ENCODE data around the gene DAO. TPM values are rescaled to one million over a fixed set of nuclear protein-coding genes. Genes with fewer than 3 reads are reported as not detected.

Gene DAO
- total RNA-seq, 2 donors from 2014 or later: not detected

- H3K4me3 ChIP-seq (ENCODE audit: low read length): no peak overlapping the region
- peaks cover 4% of the 10 kb centered on the region for H3K4me1 ChIP-seq (ENCODE audit: control insufficient read depth, insufficient read depth, low read length)
- peaks cover 8% of the 10 kb centered on the region for H3K9me3 ChIP-seq (ENCODE audit: control insufficient read depth, low read length)
- H3K27me3 ChIP-seq (ENCODE audit: control insufficient read depth, insufficient read depth, low read length, poor library complexity, severe bottlenecking): no peaks in the 10 kb centered on the region
- Mint-ChIP-seq H3K27me3 (ENCODE audit: insufficient read depth) (no peaks in the 10 kb centered on the region), H3K4me3 (no peak overlapping the region), H3K4me1 (peaks cover 16% of the 10 kb centered on the region), H3K9me3 (peaks cover 10% of the 10 kb centered on the region), H3K27ac (no peak overlapping the region), H3K36me3 (ENCODE audit: low read depth) (peaks cover 53% of the 10 kb centered on the region)
- peaks cover 48% of the 10 kb centered on the region for H3K36me3 ChIP-seq (ENCODE audit: control insufficient read depth, insufficient read depth, low read length)
- no peak for DNase-seq
- no peak overlapping the region for H3K27ac ChIP-seq (ENCODE audit: low read depth, low read length)
- H3K9ac ChIP-seq (ENCODE audit: extremely low read depth, low read length, poor library complexity, severe bottlenecking): no peak overlapping the region
- 96% methylated on average over 7 to 16 of the region's 16 CpGs for WGBS, 2 experiments (ENCODE audit: insufficient coverage in 1 of 2, insufficient read length in 1 of 2)
- TF ChIP-seq CTCF (conservative IDR thresholded peaks at IDR 0.05): no peak
Observed at GRCh38 chr12:108852674-108853309, 27.1 kb upstream of the DAO start.

DNA sequence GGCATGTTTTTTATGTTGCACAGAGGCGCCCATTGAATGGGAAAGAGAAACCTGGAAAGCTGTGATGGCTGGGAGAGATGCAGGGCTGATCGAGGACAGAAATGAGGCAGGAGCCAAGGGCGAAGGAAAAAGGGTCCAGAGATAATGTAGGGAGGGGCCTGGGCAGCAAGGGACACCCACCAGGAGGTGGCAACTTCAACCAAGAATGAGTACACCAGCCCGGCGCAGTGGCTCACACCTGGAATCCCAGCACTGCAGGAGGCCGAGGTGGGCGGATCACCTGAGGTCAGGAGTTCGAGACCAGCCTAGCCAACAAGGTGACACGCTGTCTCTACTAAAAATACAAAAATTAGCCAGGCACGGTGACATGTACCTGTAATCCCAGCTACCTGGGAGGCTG lies 26.5 kb upstream of the DAO start:
- no peak for TF ChIP-seq CTCF (conservative IDR thresholded peaks at IDR 0.05)
- peaks cover 5% of the 10 kb centered on the region for H3K27me3 Mint-ChIP-seq (ENCODE audit: insufficient read depth)
- H3K4me3 ChIP-seq (ENCODE audit: low read length): no peak overlapping the region
- peak overlapping the region; percentile 36 for H3K27ac Mint-ChIP-seq
- peaks cover 19% of the 10 kb centered on the region for H3K4me1 Mint-ChIP-seq
- H3K27me3 ChIP-seq (ENCODE audit: control insufficient read depth, insufficient read depth, low read length, poor library complexity, severe bottlenecking): no peaks in the 10 kb centered on the region
- 95% methylated on average over 10 of the region's 10 CpGs for WGBS, 2 experiments (ENCODE audit: insufficient coverage in 1 of 2, insufficient read length in 1 of 2)
- no peak for DNase-seq
- H3K4me3 Mint-ChIP-seq: no peak overlapping the region
- peaks cover 8% of the 10 kb centered on the region for H3K9me3 ChIP-seq (ENCODE audit: control insufficient read depth, low read length)
- peaks cover 47% of the 10 kb centered on the region for H3K36me3 Mint-ChIP-seq (ENCODE audit: low read depth)
- no peak overlapping the region for H3K27ac ChIP-seq (ENCODE audit: low read depth, low read length)
- peaks cover 4% of the 10 kb centered on the region for H3K4me1 ChIP-seq (ENCODE audit: control insufficient read depth, insufficient read depth, low read length)
- no peak overlapping the region for H3K9ac ChIP-seq (ENCODE audit: extremely low read depth, low read length, poor library complexity, severe bottlenecking)
- peaks cover 10% of the 10 kb centered on the region for H3K9me3 Mint-ChIP-seq
- peaks cover 42% of the 10 kb centered on the region for H3K36me3 ChIP-seq (ENCODE audit: control insufficient read depth, insufficient read depth, low read length)

DNA sequence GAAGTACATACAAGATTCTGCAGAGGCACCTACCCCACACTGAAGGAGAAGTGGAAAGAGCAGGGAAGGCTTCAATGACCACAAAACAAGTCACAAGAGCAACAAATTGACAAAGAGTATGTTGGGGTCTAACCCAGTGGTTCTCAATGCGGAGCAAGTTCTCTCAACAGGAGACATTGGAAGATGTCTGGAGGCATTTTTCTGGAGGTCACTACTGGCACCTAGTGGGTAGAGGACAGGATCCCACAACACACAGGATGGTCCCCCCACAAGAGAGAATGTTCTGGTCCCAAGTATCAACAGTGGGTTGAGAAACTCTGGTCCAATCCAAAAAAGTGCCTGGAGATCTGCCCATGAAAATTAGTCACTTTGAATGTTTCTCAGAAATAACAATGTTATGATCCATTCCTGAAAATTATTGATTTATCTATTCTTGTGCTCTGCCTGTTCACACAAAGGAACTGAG lies 25.9 kb upstream of the DAO start:
- Mint-ChIP-seq H3K9me3 (peaks cover 10% of the 10 kb centered on the region), H3K27me3 (ENCODE audit: insufficient read depth) (peaks cover 11% of the 10 kb centered on the region), H3K36me3 (ENCODE audit: low read depth) (peaks cover 41% of the 10 kb centered on the region), H3K27ac (no peak overlapping the region), H3K4me1 (peaks cover 25% of the 10 kb centered on the region), H3K4me3 (no peak overlapping the region)
- WGBS, 2 experiments (ENCODE audit: insufficient coverage in 1 of 2, insufficient read length in 1 of 2): 100% methylated on average over 1 of the region's 1 CpG
- no peak for DNase-seq
- peaks cover 36% of the 10 kb centered on the region for H3K36me3 ChIP-seq (ENCODE audit: control insufficient read depth, insufficient read depth, low read length)
- peaks cover 4% of the 10 kb centered on the region for H3K4me1 ChIP-seq (ENCODE audit: control insufficient read depth, insufficient read depth, low read length)
- peak; percentile 16 for TF ChIP-seq CTCF (conservative IDR thresholded peaks at IDR 0.05)
- H3K9ac ChIP-seq (ENCODE audit: extremely low read depth, low read length, poor library complexity, severe bottlenecking): no peak overlapping the region
- peaks cover 8% of the 10 kb centered on the region for H3K9me3 ChIP-seq (ENCODE audit: control insufficient read depth, low read length)
- no peak overlapping the region for H3K4me3 ChIP-seq (ENCODE audit: low read length)
- H3K27ac ChIP-seq (ENCODE audit: low read depth, low read length): no peak overlapping the region
- H3K27me3 ChIP-seq (ENCODE audit: control insufficient read depth, insufficient read depth, low read length, poor library complexity, severe bottlenecking): no peaks in the 10 kb centered on the region
